Epidermal melanocyte (primary cell): Measurements from ENCODE around the gene CPT1A.

Experiments used
- DNase-seq: peaks from one replicate; pipeline ENCODE4 v3.0.0; 2011; ENCODE audit warnings: low spot score; ENCODE audit not compliant: insufficient read length

CPT1A gene

DNA sequence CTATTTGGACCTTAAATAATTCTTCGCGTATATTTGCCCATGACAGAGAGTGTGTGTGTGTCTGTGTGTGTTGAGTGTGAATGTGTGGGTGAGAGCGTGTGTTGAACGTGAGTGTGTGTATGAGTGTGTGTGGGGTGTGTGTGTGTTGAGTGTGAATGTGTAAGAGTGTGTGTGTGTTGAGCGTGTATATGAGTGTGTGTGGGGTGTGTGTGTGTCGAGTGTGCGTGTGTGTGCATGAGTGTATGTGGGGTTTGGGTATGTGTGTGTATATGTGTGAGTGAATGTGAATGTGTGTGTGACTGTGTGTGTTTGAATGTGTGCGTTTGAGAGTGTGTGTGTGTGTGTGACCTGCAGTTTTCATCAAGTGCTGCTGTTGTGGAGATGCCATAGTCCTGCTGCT lies 130.6 kb downstream of the CPT1A start:
- DNase-seq: no peak

DNA sequence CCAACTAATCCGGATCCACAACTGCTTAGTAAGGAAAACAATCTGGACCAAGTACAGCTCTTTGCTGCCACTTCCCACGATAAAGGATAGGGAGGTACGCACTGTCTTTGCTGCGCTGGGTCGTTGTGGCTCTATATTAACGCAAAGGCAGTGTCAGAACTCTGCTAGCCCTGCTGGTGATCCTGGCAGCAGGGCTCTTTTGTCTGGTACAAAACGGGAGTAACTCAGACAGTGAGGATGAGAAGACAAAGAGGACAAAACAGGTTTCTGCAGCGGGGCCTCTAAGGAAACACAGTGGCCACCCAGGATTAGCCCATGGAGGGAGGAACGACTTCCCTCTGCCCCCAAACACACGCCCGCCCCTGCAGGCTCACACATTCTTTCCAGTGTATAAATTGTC lies 131.3 kb downstream of the CPT1A start:
- DNase-seq: no peak

DNA sequence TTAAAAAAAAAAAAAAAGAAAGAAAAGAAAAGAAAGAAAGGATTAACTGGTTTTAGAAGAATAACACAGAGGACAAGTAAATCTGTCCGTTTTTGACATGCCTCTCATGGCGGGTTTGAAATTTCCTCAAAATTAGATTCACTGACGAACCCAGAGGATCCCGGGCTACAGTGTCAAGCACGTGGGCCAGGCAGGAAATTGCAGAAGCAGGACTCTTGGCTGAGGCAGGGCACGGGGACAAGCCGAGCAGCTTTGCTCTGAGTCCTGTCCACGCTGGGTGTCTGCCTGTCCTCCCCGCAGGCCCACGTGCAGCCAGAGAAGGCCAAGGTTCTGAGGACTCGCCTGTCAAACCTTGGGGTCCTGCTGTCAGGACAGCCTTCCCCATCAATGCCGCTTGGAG lies 132.7 kb downstream of the CPT1A start:
- DNase-seq: no peak

DNA sequence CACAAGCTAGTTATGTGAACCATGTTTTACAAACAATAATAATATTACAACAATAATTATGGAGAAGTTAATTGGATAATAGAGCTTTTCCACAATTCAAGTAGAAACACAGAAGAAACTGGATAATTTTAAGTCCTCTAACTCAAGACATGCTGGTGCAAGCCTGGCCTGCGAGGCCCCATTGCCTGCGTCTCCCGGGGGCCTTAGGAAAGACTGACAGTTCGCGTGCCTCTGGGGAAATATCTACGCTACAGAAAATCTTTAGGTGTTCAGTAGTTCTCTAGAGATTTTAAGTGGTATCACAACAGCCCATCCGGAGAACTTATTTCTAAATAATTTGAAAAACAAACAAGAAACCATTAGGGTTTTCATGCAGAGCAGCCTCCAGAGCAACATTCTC lies 134.2 kb downstream of the CPT1A start:
- DNase-seq: no peak

DNA sequence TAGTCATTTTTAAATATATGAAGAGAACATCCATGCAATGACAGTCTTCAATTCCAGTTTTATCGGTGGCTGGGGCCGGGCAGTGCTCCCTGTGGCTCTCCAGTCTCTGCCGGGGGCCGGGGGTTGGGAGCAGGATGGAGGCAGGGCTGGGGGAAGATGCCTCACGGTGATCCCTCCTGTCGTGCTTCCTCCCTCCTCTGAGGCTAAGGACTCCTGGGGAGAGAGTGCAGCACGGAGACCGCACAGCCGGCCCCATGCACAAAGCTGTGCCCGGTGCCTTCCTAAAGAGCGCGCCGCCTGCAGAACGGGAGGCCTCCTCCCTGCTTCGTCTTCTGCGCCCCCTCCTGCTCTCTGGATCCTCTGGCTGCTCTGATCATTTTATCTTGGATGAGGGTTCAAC lies 136.8 kb downstream of the CPT1A start:
- DNase-seq: peak; percentile 10
